Pons (tissue), 1 donor: ENCODE results near the gene MFAP2.
A peak's percentile ranks its signal among the peaks of the same experiment; 100 is the strongest.

Source experiments
- DNase-seq: peaks from one replicate; pipeline ENCODE4 v3.0.0-alpha.2; 2016; ENCODE audit warnings: low spot score

Gene MFAP2

GRCh38 chr1:16980473-16981268 is at the start of gene MFAP2:
TSS of gene MFAP2 (minus strand) at chr1:16980620. CDS start at chr1:16978273, 2,347 bp downstream.
- no peak for DNase-seq

- no peak for DNase-seq
Measured at GRCh38 chr1:17030206-17030605, 49.8 kb upstream of the MFAP2 start.

- DNase-seq: no peak
Measured at GRCh38 chr1:17028662-17029188, 48.3 kb upstream of the MFAP2 start.

GRCh38 chr1:17027900-17028299 is 47.5 kb upstream of the MFAP2 start:
- DNase-seq: no peak

- no peak for DNase-seq
Measured at GRCh38 chr1:17027403-17027802, 47.0 kb upstream of the MFAP2 start.

- no peak for DNase-seq
Measured at GRCh38 chr1:17024721-17025120, 44.3 kb upstream of the MFAP2 start.

- no peak for DNase-seq
Measured at GRCh38 chr1:17023573-17023972, 43.2 kb upstream of the MFAP2 start.

- peak; percentile 35 for DNase-seq
Measured at GRCh38 chr1:17023102-17023501, 42.7 kb upstream of the MFAP2 start.

GRCh38 chr1:17021896-17022295 is 41.5 kb upstream of the MFAP2 start:
- DNase-seq: no peak

GRCh38 chr1:17020502-17020901 is 40.1 kb upstream of the MFAP2 start:
- DNase-seq: no peak

- DNase-seq: no peak
Measured at GRCh38 chr1:17018849-17019248, 38.4 kb upstream of the MFAP2 start.

- DNase-seq: no peak
Measured at GRCh38 chr1:17017435-17017834, 37.0 kb upstream of the MFAP2 start.

- no peak for DNase-seq
Measured at GRCh38 chr1:17016317-17016661, 35.9 kb upstream of the MFAP2 start.

GRCh38 chr1:17014671-17015567 is 34.5 kb upstream of the MFAP2 start:
- no peak for DNase-seq

GRCh38 chr1:17013491-17014320 is 33.3 kb upstream of the MFAP2 start:
- DNase-seq: peak; percentile 25

- DNase-seq: no peak
Measured at GRCh38 chr1:17012775-17013490, 32.5 kb upstream of the MFAP2 start.

GRCh38 chr1:17011439-17012307 is 31.3 kb upstream of the MFAP2 start, which contains the start of gene ATP13A2:
TSS of gene ATP13A2 (minus strand) at chr1:17011928. CDS start at chr1:17011738, 190 bp downstream.
- peak; percentile 80 for DNase-seq

- no peak for DNase-seq
Measured at GRCh38 chr1:17011092-17011438, 30.6 kb upstream of the MFAP2 start.

GRCh38 chr1:17009706-17010105 is 29.3 kb upstream of the MFAP2 start:
- no peak for DNase-seq

GRCh38 chr1:17008208-17008855 is 27.9 kb upstream of the MFAP2 start:
- DNase-seq: no peak
